ENCODE data around the gene GLRA3. TPM values are rescaled to one million over a fixed set of nuclear protein-coding genes. Genes with fewer than 3 reads are reported as not detected.

Gene GLRA3
- total RNA-seq, 1 donor from 2014 or later = not detected

DNA sequence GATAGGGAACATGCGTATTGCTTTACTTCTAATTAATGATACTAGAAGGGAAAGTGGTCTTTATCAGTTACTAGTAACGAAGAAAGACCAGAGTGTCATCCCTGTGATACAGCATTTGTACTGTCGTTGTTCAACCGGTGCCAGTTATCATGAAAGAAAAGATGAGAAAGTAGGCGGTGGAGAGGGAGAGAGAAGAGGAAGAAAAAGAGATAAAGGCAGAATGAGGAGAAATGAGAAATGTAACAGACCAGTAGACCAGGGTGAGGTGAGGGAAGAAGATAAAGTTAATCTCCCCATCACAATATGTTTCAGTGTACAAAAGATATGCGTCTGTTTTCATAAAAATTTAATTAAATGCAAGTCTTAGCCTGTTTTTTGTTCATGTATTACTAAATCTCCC lies 171.6 kb downstream of the GLRA3 start:
- H3K9me3 ChIP-seq = no peaks in the 10 kb centered on the region
- no peak for DNase-seq (ENCODE audit: extremely low spot score in 2 of 2)
- H3K4me1 ChIP-seq = no peaks in the 10 kb centered on the region
- H3K27ac ChIP-seq = no peak overlapping the region
- intact Hi-C loops (cut with DNase I) = no loop called here
- no peaks in the 10 kb centered on the region for H3K36me3 ChIP-seq
- no peak overlapping the region for H3K4me3 ChIP-seq
- H3K27me3 ChIP-seq = no peaks in the 10 kb centered on the region
- TF ChIP-seq, protein P1, sequence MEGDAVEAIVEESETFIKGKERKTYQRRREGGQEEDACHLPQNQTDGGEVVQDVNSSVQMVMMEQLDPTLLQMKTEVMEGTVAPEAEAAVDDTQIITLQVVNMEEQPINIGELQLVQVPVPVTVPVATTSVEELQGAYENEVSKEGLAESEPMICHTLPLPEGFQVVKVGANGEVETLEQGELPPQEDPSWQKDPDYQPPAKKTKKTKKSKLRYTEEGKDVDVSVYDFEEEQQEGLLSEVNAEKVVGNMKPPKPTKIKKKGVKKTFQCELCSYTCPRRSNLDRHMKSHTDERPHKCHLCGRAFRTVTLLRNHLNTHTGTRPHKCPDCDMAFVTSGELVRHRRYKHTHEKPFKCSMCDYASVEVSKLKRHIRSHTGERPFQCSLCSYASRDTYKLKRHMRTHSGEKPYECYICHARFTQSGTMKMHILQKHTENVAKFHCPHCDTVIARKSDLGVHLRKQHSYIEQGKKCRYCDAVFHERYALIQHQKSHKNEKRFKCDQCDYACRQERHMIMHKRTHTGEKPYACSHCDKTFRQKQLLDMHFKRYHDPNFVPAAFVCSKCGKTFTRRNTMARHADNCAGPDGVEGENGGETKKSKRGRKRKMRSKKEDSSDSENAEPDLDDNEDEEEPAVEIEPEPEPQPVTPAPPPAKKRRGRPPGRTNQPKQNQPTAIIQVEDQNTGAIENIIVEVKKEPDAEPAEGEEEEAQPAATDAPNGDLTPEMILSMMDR (IDR thresholded peaks at IDR 0.05) = no peak
- TF ChIP-seq POLR2A (IDR thresholded peaks at IDR 0.05) (no peak), POLR2AphosphoS5 (IDR thresholded peaks at IDR 0.05; ENCODE audit: insufficient read depth in 1 of 2, low read depth in 1 of 2) (no peak)

GRCh38 chr4:174654634-174655033 lies 174.4 kb downstream of the GLRA3 start:
- intact Hi-C loops (cut with DNase I) = no loop called here
- no peaks in the 10 kb centered on the region for H3K9me3 ChIP-seq
- no peak for DNase-seq (ENCODE audit: extremely low spot score in 2 of 2)
- no peak overlapping the region for H3K27ac ChIP-seq
- no peaks in the 10 kb centered on the region for H3K27me3 ChIP-seq
- TF ChIP-seq POLR2A (IDR thresholded peaks at IDR 0.05) (no peak), POLR2AphosphoS5 (IDR thresholded peaks at IDR 0.05; ENCODE audit: insufficient read depth in 1 of 2, low read depth in 1 of 2) (no peak)
- TF ChIP-seq, protein P1 (IDR thresholded peaks at IDR 0.05) = no peak
- no peak overlapping the region for H3K4me3 ChIP-seq
- no peaks in the 10 kb centered on the region for H3K36me3 ChIP-seq
- no peaks in the 10 kb centered on the region for H3K4me1 ChIP-seq

DNA sequence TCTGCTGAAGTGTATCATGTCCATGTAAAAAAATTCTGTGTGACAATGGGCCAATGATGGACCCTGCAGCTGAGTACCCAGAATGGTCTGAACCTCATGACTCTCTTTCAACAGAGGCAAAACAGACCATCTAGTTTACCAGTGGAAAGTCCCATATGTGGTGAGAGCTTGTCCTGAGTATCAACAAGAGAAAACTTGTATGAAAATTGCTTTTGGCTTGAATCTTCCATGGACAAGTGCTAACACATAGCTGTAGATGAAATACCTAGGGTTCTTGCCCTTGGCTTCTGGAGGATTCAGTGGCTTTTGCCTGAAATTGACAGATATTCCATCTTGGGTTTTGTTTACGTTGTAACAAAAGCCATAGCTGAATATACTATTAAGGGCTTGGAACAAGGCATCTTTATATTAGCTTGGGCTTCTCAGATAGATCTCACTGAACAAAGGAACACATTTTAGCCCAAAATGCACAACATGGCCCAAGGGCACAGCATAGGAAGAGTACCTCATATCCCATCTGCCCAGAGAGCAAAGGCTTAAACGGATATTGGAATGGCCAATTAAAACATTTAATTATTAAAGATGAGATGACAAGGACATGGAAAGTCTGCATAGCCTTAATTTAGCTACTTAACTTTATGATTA lies 178.2 kb downstream of the GLRA3 start:
- no peak for DNase-seq (ENCODE audit: extremely low spot score in 2 of 2)
- Histone ChIP-seq H3K4me1 (no peaks in the 10 kb centered on the region), H3K36me3 (no peaks in the 10 kb centered on the region), H3K9me3 (no peaks in the 10 kb centered on the region), H3K27ac (no peak overlapping the region), H3K4me3 (no peak overlapping the region), H3K27me3 (no peaks in the 10 kb centered on the region)
- TF ChIP-seq POLR2A (IDR thresholded peaks at IDR 0.05) (no peak), POLR2AphosphoS5 (IDR thresholded peaks at IDR 0.05; ENCODE audit: insufficient read depth in 1 of 2, low read depth in 1 of 2) (no peak)
- TF ChIP-seq, protein P1 (IDR thresholded peaks at IDR 0.05) = no peak
- intact Hi-C loops (cut with DNase I) = no loop called here

DNA sequence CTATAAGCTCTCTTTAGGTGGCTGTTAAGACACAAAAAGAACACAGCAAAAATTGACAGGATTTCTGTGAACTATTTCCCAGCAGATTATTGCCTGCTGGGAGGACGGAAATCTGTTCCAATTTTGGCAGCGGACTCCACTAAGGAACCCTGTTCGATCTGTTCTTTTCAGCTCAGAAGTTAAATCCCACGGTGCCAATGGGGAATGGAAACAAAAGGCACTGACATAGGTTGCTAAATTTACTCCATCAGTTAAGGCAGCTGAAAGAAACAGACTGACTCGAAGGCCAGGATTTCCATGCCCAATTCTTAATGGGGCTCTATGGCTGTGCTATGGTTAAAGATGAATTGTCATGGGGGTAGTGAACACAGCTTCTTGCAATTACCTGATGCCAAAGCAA lies 180.2 kb downstream of the GLRA3 start:
- H3K4me1 ChIP-seq = no peaks in the 10 kb centered on the region
- H3K4me3 ChIP-seq = no peak overlapping the region
- no peak overlapping the region for H3K27ac ChIP-seq
- intact Hi-C loops (cut with DNase I) = no loop called here
- no peak for DNase-seq (ENCODE audit: extremely low spot score in 2 of 2)
- H3K36me3 ChIP-seq = no peaks in the 10 kb centered on the region
- no peaks in the 10 kb centered on the region for H3K9me3 ChIP-seq
- TF ChIP-seq POLR2AphosphoS5 (IDR thresholded peaks at IDR 0.05; ENCODE audit: insufficient read depth in 1 of 2, low read depth in 1 of 2) (no peak), POLR2A (IDR thresholded peaks at IDR 0.05) (no peak)
- TF ChIP-seq, protein P1 (IDR thresholded peaks at IDR 0.05) = no peak
- no peaks in the 10 kb centered on the region for H3K27me3 ChIP-seq

- H3K4me3 ChIP-seq = no peak overlapping the region
Measured at GRCh38 chr4:174646326-174646725, 182.7 kb downstream of the GLRA3 start.

More at GRCh38 chr4:174646326-174646725, 182.7 kb downstream of the GLRA3 start:
- Histone ChIP-seq H3K27ac (no peak overlapping the region), H3K9me3 (no peaks in the 10 kb centered on the region), H3K36me3 (no peaks in the 10 kb centered on the region), H3K4me1 (no peaks in the 10 kb centered on the region), H3K27me3 (no peaks in the 10 kb centered on the region)
- intact Hi-C loops (cut with DNase I) = no loop called here
- TF ChIP-seq, protein P1 (IDR thresholded peaks at IDR 0.05) = no peak
- no peak for TF ChIP-seq POLR2AphosphoS5 (IDR thresholded peaks at IDR 0.05; ENCODE audit: insufficient read depth in 1 of 2, low read depth in 1 of 2)
- no peak for TF ChIP-seq POLR2A (IDR thresholded peaks at IDR 0.05)
- no peak for DNase-seq (ENCODE audit: extremely low spot score in 2 of 2)

Measured in vagina (tissue), 2 donors.